Suppressor macrophage (primary cell): ENCODE data around the gene PHF5A.
A peak's percentile ranks its signal among the peaks of the same experiment; 100 is the strongest.
"Not testable (repeated sequence)": the region's sequence is repeated elsewhere in the genome, so short reads cannot be mapped to it uniquely, and the experiment has no call there.

Experiments used
- DNase-seq, 4 experiments: peaks; one replicate each; pipeline ENCODE4 v3.0.0-alpha.2; 2020 to 2022

PHF5A gene

GRCh38 chr22:41446639-41447434 is 21.7 kb downstream of the PHF5A start, which contains the start of gene TOB2:
Gene TOB2 (minus strand): TSS chr22:41446801. CDS start chr22:41437345, 9,456 bp downstream.
- peak; percentile 96 to 98 (median 98) for DNase-seq

- DNase-seq: peak; percentile 17 to 56 (median 31)
Observed at GRCh38 chr22:41446057-41446501, 22.4 kb downstream of the PHF5A start.

- DNase-seq: peak; percentile 31 to 52 (median 45)
Observed at GRCh38 chr22:41445129-41446056, 23.1 kb downstream of the PHF5A start.

GRCh38 chr22:41444360-41445128 is 23.9 kb downstream of the PHF5A start:
- peak; percentile 89 to 95 (median 94) for DNase-seq

GRCh38 chr22:41442240-41442792 is 26.2 kb downstream of the PHF5A start:
- DNase-seq: no peak

GRCh38 chr22:41440511-41440910 is 28.0 kb downstream of the PHF5A start:
- DNase-seq: not testable (repeated sequence)

- no peak for DNase-seq
Observed at GRCh38 chr22:41437198-41437597, 31.3 kb downstream of the PHF5A start.

GRCh38 chr22:41436322-41437113 is 32.0 kb downstream of the PHF5A start:
- no peak for DNase-seq

GRCh38 chr22:41435560-41435959 is 32.9 kb downstream of the PHF5A start:
- no peak for DNase-seq

- not testable (repeated sequence) for DNase-seq
Observed at GRCh38 chr22:41434361-41435003, 34.0 kb downstream of the PHF5A start.

GRCh38 chr22:41433480-41433879 is 35.0 kb downstream of the PHF5A start:
- not testable (repeated sequence) for DNase-seq

- no peak for DNase-seq
Observed at GRCh38 chr22:41431656-41432055, 36.8 kb downstream of the PHF5A start.

GRCh38 chr22:41429951-41430332 is 38.5 kb downstream of the PHF5A start:
- no peak for DNase-seq

GRCh38 chr22:41429232-41429950 is 39.1 kb downstream of the PHF5A start:
- no peak for DNase-seq

- DNase-seq: no peak
Observed at GRCh38 chr22:41425660-41426365, 42.7 kb downstream of the PHF5A start.

GRCh38 chr22:41418717-41419116 is 49.8 kb downstream of the PHF5A start:
- no peak for DNase-seq

GRCh38 chr22:41417622-41418390 is 50.7 kb downstream of the PHF5A start:
- no peak for DNase-seq

- no peak for DNase-seq
Observed at GRCh38 chr22:41415554-41415953, 52.9 kb downstream of the PHF5A start.
